Central memory CD8-positive, alpha-beta T cell (primary cell): ENCODE results near the gene CLSTN2.

ENCODE experiments used
- ATAC-seq: fragments of 150-1000 bp; cut with Tn5 transposase; replicated peaks from 2 replicates; pipeline ENCODE4 v1.10.0; 2022; ENCODE audit warnings: mild to moderate bottlenecking, moderate FRiP score, moderate number of reproducible peaks; ENCODE audit not compliant: poor library complexity, severe bottlenecking; ENCODE audit errors: extremely low read depth
- DNase-seq, 2 donors: peaks; one replicate each; pipeline ENCODE4 v3.0.0; 2021; ENCODE audit warnings: low spot score in 2 of 2
- H3K27ac Mint-ChIP-seq: one replicate; pipeline ENCODE4 v1.8.0; 2022; ENCODE audit warnings: low read depth, mild to moderate bottlenecking, moderate library complexity, mixed read lengths
- H3K27me3 Mint-ChIP-seq: one replicate; pipeline ENCODE4 v1.8.0; 2022; ENCODE audit warnings: mixed read lengths
- H3K36me3 Mint-ChIP-seq: one replicate; pipeline ENCODE4 v1.8.0; 2022; ENCODE audit warnings: mild to moderate bottlenecking, moderate library complexity, mixed read lengths; ENCODE audit not compliant: insufficient read depth
- H3K4me1 Mint-ChIP-seq: one replicate; pipeline ENCODE4 v1.8.0; 2022; ENCODE audit warnings: mixed read lengths
- H3K4me3 Mint-ChIP-seq: one replicate; pipeline ENCODE4 v1.8.0; 2022; ENCODE audit warnings: mild to moderate bottlenecking, moderate library complexity, mixed read lengths
- H3K9me3 Mint-ChIP-seq: one replicate; pipeline ENCODE4 v1.8.0; 2022; ENCODE audit warnings: mixed read lengths

CLSTN2 gene

DNA sequence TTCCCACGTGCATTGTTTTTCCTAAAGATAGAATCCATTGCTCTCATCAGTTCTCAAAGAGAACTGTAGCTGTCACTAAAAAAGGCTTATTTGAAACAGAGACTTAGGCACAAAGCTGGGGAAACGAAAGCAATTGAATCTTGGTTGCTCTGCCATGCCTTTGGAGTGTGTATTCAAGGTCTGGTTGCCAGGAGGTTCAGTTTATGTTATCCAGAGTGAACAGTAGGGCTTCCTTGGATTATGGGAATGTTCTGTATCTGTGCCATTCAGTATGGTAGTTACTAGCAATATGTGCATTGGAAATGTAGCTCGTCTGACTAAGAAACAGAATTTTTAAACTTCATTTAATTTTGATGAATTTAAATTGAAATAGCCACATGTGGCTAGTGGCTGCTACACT lies 50.6 kb downstream of the CLSTN2 start:
- Mint-ChIP-seq H3K36me3 (no peaks in the 10 kb centered on the region), H3K9me3 (no peaks in the 10 kb centered on the region), H3K4me1 (no peaks in the 10 kb centered on the region), H3K4me3 (no peak overlapping the region), H3K27me3 (peaks cover 10% of the 10 kb centered on the region), H3K27ac (no peak overlapping the region)
- ATAC-seq (no peak), DNase-seq (no peak)

DNA sequence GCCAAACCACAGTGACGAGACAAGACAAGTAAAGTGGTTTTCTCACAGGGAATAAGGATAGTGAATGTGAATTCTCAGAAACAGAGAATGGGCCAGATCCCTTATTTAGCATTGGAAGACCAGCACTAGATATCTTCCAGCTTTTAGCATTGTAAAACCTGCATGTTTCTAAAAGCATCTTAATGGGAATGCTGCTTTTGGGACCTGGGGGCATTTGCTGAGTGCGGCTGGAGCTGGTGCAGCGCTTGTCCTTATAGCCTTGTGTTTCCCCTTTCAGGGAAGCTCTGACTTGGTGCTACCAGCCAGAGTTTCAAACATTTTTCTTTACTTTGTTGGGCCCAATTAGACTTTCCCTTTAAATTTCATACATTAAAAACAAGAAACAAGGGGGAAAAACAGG lies 52.9 kb downstream of the CLSTN2 start:
- no peaks in the 10 kb centered on the region for H3K4me1 Mint-ChIP-seq
- no peaks in the 10 kb centered on the region for H3K36me3 Mint-ChIP-seq
- H3K9me3 Mint-ChIP-seq, result no peaks in the 10 kb centered on the region
- DNase-seq (no peak), ATAC-seq (no peak)
- H3K27ac Mint-ChIP-seq, result no peak overlapping the region
- H3K27me3 Mint-ChIP-seq, result peaks cover 10% of the 10 kb centered on the region
- no peak overlapping the region for H3K4me3 Mint-ChIP-seq

DNA sequence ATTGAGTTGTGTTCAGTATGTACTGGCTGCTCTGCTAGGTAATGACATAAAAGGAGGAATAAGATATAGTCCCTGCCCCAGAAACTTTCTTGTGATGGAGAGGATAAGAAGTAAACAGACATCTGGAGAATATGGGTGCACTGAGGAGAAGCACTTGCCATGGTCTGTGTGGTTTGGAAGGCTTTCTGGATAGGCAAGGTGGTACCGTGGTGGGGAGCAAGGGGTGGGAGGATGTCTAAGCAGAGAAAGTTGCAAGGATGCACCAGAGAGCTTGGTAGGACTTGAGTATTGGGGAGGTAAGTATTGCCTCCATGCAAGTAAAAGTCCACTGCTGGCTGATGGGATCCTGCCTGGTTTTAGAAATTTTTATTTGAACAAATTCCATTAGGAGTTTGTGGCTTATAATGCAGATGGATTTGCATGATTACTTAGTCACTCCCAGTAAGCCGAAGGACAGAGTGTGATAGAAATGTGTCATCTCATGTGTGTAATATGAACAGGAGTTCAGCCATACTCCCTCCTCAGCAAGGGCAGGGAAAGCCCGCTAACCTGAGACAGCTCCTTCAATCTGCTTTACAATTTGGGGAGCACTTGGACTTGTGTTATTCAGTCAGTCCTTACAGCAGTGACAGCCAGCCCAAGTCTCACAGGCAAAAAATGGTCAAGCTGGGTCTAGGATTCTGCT lies 53.6 kb downstream of the CLSTN2 start:
- Mint-ChIP-seq H3K4me3 (no peak overlapping the region), H3K27me3 (peaks cover 10% of the 10 kb centered on the region), H3K9me3 (no peaks in the 10 kb centered on the region), H3K27ac (no peak overlapping the region), H3K4me1 (no peaks in the 10 kb centered on the region), H3K36me3 (no peaks in the 10 kb centered on the region)
- no peak for ATAC-seq
- DNase-seq, result no peak

DNA sequence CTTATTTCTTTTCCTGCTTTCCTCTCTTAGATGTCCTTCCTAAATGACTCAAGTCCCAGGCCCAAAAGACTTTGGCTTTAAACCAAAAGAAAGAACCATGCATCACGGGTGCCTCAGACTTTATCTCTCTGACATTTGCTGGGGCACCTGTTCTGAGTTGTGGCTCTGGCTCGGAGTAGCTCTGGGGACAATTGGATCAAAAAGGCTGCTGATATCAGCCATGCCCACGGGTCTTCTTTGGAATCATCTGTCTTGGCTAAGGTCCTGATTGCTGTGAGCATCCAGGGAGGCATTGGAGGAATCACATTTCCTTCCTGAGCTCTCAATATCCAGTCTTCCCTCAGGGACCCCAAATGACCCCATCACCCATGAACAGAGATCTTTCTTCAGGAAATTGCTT lies 59.9 kb downstream of the CLSTN2 start:
- Mint-ChIP-seq H3K9me3 (no peaks in the 10 kb centered on the region), H3K27ac (no peak overlapping the region), H3K27me3 (peaks cover under 1% of the 10 kb centered on the region), H3K4me3 (no peak overlapping the region), H3K4me1 (no peaks in the 10 kb centered on the region), H3K36me3 (no peaks in the 10 kb centered on the region)
- ATAC-seq, result no peak
- no peak for DNase-seq

DNA sequence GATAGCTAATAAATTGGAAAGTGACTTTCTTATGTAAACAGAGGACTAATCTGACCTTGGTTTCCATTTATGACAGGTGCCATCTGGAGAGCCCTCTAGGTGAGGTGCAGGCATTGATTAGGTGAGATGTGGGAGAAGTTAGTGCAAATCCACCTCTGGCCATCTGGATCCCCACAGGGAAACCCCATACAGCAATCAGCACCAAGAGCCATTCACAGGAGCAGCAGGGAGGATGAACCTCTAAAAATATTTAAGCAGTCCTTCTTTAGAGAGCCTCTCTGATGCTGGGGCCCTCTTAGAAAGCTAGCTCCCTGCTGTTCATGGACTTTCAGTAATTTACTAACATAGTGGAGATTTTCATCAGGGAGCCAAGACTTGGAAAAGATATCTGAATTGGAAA lies 69.3 kb downstream of the CLSTN2 start:
- Mint-ChIP-seq H3K27me3 (peaks cover 24% of the 10 kb centered on the region), H3K4me1 (no peaks in the 10 kb centered on the region), H3K4me3 (no peak overlapping the region), H3K27ac (no peak overlapping the region), H3K36me3 (no peaks in the 10 kb centered on the region), H3K9me3 (peaks cover 3% of the 10 kb centered on the region)
- ATAC-seq, result no peak
- DNase-seq, result no peak

DNA sequence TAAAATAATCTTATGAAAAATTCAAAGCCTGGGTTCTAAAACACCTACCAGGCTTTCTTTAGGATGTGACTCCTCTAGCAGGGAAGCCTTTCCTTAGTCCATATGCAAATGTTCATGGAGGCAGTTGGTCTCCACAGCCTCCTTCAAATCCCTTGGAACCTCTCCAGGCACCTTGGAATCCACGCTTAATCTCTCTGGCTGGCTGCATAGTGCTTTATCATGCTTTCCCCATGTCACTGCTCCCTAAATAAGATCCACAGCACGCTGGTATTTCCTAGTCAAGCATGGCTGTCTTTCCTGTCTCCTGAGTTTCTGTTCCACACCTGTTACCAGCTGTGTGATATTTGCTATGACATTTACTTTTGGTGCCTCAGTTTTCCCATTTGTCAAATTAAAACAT lies 71.3 kb downstream of the CLSTN2 start:
- DNase-seq (no peak), ATAC-seq (no peak)
- Mint-ChIP-seq H3K27ac (no peak overlapping the region), H3K4me1 (no peaks in the 10 kb centered on the region), H3K27me3 (peaks cover 24% of the 10 kb centered on the region), H3K4me3 (no peak overlapping the region), H3K9me3 (peaks cover 3% of the 10 kb centered on the region), H3K36me3 (no peaks in the 10 kb centered on the region)

DNA sequence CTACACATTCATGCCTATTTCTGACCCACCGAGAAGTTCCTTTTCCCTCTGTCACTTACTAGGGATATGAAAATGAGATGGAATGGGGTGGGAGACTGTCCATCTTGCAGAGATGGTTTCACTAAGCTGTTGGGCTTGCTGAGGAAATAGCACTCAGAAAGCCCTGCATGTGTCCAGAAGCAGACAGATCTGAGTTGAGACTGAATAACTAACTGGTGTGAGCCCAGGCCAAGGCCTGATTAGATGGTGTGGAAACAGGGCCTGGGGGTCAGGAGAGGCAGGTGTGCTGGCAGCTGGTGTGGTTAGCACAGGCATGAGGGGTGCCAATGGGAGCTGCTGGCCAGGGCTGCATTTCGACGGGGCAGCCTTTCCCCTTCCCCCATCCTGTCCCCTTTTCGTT lies 72.1 kb downstream of the CLSTN2 start:
- no peak for ATAC-seq
- Mint-ChIP-seq H3K4me3 (no peak overlapping the region), H3K36me3 (no peaks in the 10 kb centered on the region), H3K4me1 (no peaks in the 10 kb centered on the region), H3K27me3 (peaks cover 32% of the 10 kb centered on the region), H3K9me3 (peaks cover 3% of the 10 kb centered on the region), H3K27ac (no peak overlapping the region)
- DNase-seq, result no peak

DNA sequence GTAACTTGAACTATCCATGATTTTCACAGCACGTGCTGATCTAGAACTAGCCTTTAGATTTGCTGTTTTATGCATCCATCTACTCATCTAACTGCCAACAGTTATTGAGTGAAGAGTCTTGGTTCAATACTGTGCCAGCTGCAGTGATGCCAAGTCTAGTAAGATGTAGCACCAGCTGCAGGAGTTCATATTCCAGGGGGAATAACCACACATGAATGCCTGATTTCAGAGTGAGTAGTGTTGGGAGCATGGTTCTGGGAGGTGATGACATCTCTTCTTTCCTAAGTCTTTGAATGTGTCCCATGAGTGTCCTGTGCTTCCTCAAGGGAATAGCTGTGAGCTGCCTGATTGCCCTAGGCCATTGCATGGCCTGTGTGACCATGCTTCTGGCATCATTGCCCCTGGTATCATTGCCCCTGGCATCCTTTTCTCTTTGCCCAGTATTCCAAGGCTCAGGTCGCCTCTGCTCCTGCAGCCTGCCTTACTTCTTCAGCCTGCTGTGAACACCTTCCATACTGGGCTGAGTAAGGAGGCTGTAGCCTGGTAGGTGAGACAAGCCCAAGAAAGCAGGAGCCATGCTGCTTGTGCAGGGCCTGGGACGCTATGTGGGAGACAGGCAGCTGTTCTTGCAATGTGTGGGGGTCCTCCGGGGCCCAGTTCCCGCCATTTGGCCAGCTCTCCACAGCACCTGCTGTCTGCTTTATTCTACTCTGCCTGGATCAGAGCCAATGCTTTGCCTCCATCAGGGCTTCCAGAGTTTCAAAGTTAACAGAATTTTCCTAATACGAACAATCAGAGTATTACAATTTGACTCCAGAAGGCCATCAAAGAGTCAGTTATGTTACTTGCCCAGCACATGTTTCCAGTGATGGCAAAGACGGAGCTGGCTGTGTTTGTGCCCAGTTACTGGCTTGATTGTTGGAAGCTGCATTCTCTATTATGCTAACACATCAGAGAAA lies 73.2 kb downstream of the CLSTN2 start:
- Mint-ChIP-seq H3K9me3 (peaks cover 3% of the 10 kb centered on the region), H3K4me1 (no peaks in the 10 kb centered on the region), H3K36me3 (no peaks in the 10 kb centered on the region), H3K4me3 (no peak overlapping the region), H3K27me3 (peaks cover 42% of the 10 kb centered on the region), H3K27ac (no peak overlapping the region)
- DNase-seq (no peak), ATAC-seq (no peak)

DNA sequence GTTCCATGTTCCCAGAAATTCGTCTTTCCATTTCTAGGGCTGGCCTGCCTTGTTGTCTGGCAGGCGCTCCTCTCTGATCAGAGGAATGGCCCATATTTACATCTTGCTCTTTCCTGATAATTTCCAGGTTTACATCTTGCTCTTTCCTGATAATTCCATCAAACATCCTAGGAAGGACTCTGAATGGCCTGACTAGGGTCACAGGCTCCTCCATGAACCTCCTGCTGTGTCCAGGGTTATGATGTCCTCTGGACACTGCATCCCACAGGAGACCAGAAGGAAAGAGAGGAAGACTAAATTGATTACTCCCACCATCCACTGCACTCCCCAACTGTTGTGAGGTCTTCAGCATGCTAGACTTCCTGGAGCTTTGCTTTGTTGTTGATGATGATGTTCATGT lies 75.4 kb downstream of the CLSTN2 start:
- DNase-seq (no peak), ATAC-seq (no peak)
- H3K4me3 Mint-ChIP-seq, result no peak overlapping the region
- H3K27me3 Mint-ChIP-seq, result peaks cover 42% of the 10 kb centered on the region
- no peaks in the 10 kb centered on the region for H3K4me1 Mint-ChIP-seq
- H3K27ac Mint-ChIP-seq, result no peak overlapping the region
- no peaks in the 10 kb centered on the region for H3K36me3 Mint-ChIP-seq
- H3K9me3 Mint-ChIP-seq, result peaks cover 3% of the 10 kb centered on the region

DNA sequence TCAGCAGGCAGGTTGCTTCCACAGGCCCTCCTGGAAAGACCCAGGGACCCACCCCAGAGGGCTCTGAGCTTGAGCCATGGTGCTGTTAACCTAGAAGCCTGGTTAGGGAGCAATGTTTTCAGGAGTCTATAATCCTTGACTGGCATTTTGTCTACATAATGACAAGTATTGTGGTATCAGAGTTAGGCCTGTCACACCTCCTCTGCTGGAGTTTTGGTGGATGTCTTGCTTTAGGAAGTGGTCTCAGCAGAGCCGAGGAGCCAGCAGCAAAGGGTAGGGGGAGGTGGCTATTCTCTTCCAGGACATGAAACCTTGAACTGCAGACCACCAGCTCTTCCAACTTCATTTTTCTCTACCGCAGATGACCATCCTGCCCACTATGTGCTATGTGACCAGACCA lies 76.1 kb downstream of the CLSTN2 start:
- Mint-ChIP-seq H3K4me1 (no peaks in the 10 kb centered on the region), H3K27ac (no peak overlapping the region), H3K36me3 (no peaks in the 10 kb centered on the region), H3K4me3 (no peak overlapping the region), H3K27me3 (peaks cover 40% of the 10 kb centered on the region), H3K9me3 (peaks cover 3% of the 10 kb centered on the region)
- no peak for DNase-seq
- no peak for ATAC-seq

DNA sequence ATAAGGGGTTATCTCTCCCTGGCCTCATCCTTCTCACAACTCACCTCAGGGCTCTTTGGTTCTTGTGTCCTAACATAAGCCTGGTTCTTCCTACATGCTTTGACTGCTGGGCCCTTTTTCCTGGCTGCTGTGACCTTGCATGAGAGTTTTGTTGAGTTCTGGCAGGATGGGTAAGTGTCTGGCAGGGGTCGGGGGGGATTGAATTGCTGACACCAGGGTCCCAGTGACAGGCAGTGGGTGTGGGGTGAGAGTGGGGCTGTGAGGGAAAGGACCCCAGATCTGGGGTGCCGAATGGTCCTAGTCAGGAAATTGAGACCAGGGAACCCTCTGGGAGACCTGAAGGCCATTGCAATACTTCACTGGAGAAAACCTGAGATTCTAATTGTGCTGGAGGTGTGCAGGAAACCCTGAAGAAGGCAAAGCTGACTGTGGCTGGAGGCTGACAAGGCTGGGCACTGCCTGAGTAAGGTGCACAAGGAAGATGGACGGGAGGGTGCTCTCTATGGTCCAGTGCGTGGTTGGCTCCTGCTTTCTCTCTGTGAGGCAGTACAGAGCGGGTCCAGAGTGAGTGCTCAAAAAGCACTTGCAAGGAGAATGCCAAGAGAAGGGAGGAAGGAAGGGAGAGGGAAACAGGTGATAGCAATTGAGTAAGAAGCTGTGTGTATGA lies 76.8 kb downstream of the CLSTN2 start:
- Mint-ChIP-seq H3K4me1 (no peaks in the 10 kb centered on the region), H3K27ac (no peak overlapping the region), H3K36me3 (no peaks in the 10 kb centered on the region), H3K4me3 (no peak overlapping the region), H3K9me3 (no peaks in the 10 kb centered on the region), H3K27me3 (peaks cover 34% of the 10 kb centered on the region)
- ATAC-seq (no peak), DNase-seq (no peak)

DNA sequence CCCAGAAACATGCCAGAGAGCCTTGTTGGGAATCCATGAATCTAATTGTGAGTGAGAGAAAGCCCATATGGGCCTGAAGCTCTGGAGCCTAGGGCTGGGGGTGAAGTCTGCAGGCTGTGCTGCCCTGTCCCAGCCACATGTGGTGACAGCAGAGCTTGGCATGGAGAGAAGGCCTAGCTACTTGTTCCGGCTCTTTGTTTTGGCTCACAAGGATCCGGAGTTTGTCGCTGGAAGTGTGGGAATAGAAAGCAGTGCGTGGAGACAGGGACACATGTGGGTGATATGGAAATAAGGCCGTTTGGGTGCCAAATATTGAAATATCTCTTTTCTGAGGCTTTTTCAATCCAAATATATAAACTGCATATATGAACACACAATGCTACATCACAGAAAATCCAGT lies 78.2 kb downstream of the CLSTN2 start:
- Mint-ChIP-seq H3K27ac (no peak overlapping the region), H3K4me3 (no peak overlapping the region)

More for the DNA sequence above, 78.2 kb downstream of the CLSTN2 start:
- DNase-seq (no peak), ATAC-seq (no peak)
- Mint-ChIP-seq H3K27me3 (peaks cover 19% of the 10 kb centered on the region), H3K36me3 (no peaks in the 10 kb centered on the region), H3K4me1 (no peaks in the 10 kb centered on the region), H3K9me3 (no peaks in the 10 kb centered on the region)
